ENCODE measurements around the gene ARMC2. TPM values are rescaled to one million over a fixed set of nuclear protein-coding genes. Genes with fewer than 3 reads are reported as not detected.

Gene ARMC2
- total and polyA plus RNA-seq, 8 donors: 7.8 to 30.0 (median 24.9) TPM

GRCh38 chr6:108988765-108989164 is 140.5 kb downstream of the ARMC2 start:
- no peaks in the 10 kb centered on the region for H3K27me3 ChIP-seq
- peaks cover 4 to 5% of the 10 kb centered on the region in 2 donors for H3K4me1 ChIP-seq
- H3K27ac ChIP-seq: peak overlapping the region; percentile 13 to 20
- ATAC-seq (peak; percentile 17), DNase-seq (no peak)
- intact Hi-C loops (cut with DNase I): no loop called here
- H3K4me3 ChIP-seq: no peak overlapping the region
- peaks cover 0 to 70% of the 10 kb centered on the region in 2 donors for H3K36me3 ChIP-seq
- TF ChIP-seq, protein P1, sequence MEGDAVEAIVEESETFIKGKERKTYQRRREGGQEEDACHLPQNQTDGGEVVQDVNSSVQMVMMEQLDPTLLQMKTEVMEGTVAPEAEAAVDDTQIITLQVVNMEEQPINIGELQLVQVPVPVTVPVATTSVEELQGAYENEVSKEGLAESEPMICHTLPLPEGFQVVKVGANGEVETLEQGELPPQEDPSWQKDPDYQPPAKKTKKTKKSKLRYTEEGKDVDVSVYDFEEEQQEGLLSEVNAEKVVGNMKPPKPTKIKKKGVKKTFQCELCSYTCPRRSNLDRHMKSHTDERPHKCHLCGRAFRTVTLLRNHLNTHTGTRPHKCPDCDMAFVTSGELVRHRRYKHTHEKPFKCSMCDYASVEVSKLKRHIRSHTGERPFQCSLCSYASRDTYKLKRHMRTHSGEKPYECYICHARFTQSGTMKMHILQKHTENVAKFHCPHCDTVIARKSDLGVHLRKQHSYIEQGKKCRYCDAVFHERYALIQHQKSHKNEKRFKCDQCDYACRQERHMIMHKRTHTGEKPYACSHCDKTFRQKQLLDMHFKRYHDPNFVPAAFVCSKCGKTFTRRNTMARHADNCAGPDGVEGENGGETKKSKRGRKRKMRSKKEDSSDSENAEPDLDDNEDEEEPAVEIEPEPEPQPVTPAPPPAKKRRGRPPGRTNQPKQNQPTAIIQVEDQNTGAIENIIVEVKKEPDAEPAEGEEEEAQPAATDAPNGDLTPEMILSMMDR (IDR thresholded peaks at IDR 0.05): no peak
- H3K9me3 ChIP-seq: no peaks in the 10 kb centered on the region

DNA sequence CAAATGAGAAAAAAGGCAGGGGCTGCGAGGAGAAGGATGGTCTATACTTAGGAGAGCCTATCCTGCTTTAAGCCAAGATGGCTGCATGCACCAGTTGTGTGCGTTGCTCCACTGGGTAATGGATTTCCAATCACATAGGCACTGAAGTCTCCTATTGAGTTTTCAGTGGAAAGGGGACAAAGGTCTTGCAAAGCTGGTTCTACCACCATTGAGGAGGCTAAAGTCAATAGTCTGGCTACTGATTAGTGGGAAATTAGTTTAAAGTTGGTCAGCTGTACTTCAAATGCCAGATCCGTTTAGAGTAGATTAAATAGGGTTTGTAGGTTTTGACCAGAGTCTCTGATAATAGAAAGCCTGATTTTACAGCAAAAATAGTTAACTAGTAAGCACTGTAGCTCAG is 141.5 kb downstream of the ARMC2 start:
- Histone ChIP-seq H3K27ac (no peak overlapping the region), H3K9me3 (no peaks in the 10 kb centered on the region), H3K4me3 (no peak overlapping the region), H3K27me3 (no peaks in the 10 kb centered on the region), H3K4me1 (peaks cover 0 to 5% of the 10 kb centered on the region in 2 donors), H3K36me3 (peaks cover 0 to 78% of the 10 kb centered on the region in 2 donors)
- peak; percentile 10 for ATAC-seq
- intact Hi-C loops (cut with DNase I): no loop called here
- TF ChIP-seq, protein P1 (IDR thresholded peaks at IDR 0.05): no peak
- no peak for DNase-seq

- Histone ChIP-seq H3K4me1 (no peaks in the 10 kb centered on the region), H3K36me3 (peaks cover 0 to 67% of the 10 kb centered on the region in 2 donors), H3K27me3 (no peaks in the 10 kb centered on the region), H3K27ac (no peak overlapping the region), H3K4me3 (no peak overlapping the region), H3K9me3 (no peaks in the 10 kb centered on the region)
- intact Hi-C loops (cut with DNase I): no loop called here
- TF ChIP-seq, protein P1 (IDR thresholded peaks at IDR 0.05): no peak
- ATAC-seq (no peak), DNase-seq (no peak)
These were observed 145.7 kb downstream of the ARMC2 start for GRCh38 chr6:108993876-108994275.

DNA sequence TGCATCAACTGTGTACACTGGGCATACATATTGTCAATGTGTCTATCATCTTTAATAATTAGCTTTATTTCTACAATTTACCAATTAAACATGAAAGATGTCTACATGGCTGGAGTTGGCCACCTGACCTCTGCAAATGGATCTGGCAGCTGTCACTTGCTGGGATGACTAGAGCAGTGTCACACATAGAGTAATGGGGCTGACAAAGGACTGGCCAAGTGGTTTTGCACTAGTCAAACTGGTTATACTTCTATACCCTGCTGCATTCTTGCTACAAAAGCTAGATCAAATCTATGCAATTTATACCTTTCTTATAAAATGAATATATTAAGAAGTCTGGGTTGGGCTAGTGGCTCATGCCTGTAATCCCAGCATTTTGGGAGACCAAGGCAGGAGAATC is 147.1 kb downstream of the ARMC2 start:
- DNase-seq (no peak), ATAC-seq (peak; percentile 39)
- H3K27ac ChIP-seq: no peak overlapping the region
- H3K9me3 ChIP-seq: no peaks in the 10 kb centered on the region
- peaks cover 0 to 63% of the 10 kb centered on the region in 2 donors for H3K36me3 ChIP-seq
- TF ChIP-seq, protein P1 (IDR thresholded peaks at IDR 0.05): no peak
- H3K4me1 ChIP-seq: no peaks in the 10 kb centered on the region
- H3K27me3 ChIP-seq: no peaks in the 10 kb centered on the region
- no peak overlapping the region for H3K4me3 ChIP-seq
- intact Hi-C loops (cut with DNase I): no loop called here

- Histone ChIP-seq H3K27me3 (no peaks in the 10 kb centered on the region), H3K9me3 (no peaks in the 10 kb centered on the region), H3K4me3 (no peak overlapping the region), H3K4me1 (no peaks in the 10 kb centered on the region), H3K27ac (no peak overlapping the region), H3K36me3 (peaks cover 0 to 59% of the 10 kb centered on the region in 2 donors)
- intact Hi-C loops (cut with DNase I): no loop called here
- TF ChIP-seq, protein P1 (IDR thresholded peaks at IDR 0.05): no peak
- no peak for DNase-seq
- no peak for ATAC-seq
These were observed 148.0 kb downstream of the ARMC2 start for GRCh38 chr6:108996208-108996607.
